Hepatocyte (in vitro differentiated cells): Measurements from ENCODE around the gene DENND1A. TPM values are rescaled to one million over a fixed set of nuclear protein-coding genes. Genes with fewer than 3 reads are reported as not detected.

ENCODE experiments used
- DNase-seq: peaks from one replicate; pipeline ENCODE4 v3.0.0-alpha.2; 2016; ENCODE audit warnings: low spot score
- H2AFZ ChIP-seq: fragments of 200-600 bp; sonication (generic); 2 replicates; pipeline ENCODE4 v1.6.0; 2016; ENCODE audit warnings: antibody characterized with exemption, mild to moderate bottlenecking
- H3K27ac ChIP-seq: fragments of 200-600 bp; sonication (generic); 2 replicates; pipeline ENCODE4 v1.5.1; 2016; ENCODE audit warnings: mild to moderate bottlenecking
- H3K27me3 ChIP-seq: fragments of 200-600 bp; sonication (generic); 2 replicates; pipeline ENCODE4 v1.6.1; 2016
- H3K36me3 ChIP-seq: fragments of 200-600 bp; sonication (generic); replicated peaks from 2 replicates; pipeline ENCODE4 v1.5.1; 2016; ENCODE audit warnings: low read depth; ENCODE audit not compliant: insufficient read depth
- H3K4me1 ChIP-seq: fragments of 200-600 bp; sonication (generic); 2 replicates; pipeline ENCODE4 v1.5.1; 2016; ENCODE audit warnings: mild to moderate bottlenecking, moderate library complexity; ENCODE audit not compliant: insufficient read depth
- H3K4me2 ChIP-seq: fragments of 200-600 bp; sonication (generic); 2 replicates; pipeline ENCODE4 v1.6.0; 2016
- H3K4me3 ChIP-seq: fragments of 200-600 bp; sonication (generic); 2 replicates; pipeline ENCODE4 v1.5.1; 2016; ENCODE audit warnings: mild to moderate bottlenecking
- H3K79me2 ChIP-seq: fragments of 200-600 bp; sonication (generic); 2 replicates; pipeline ENCODE4 v1.6.0; 2017; ENCODE audit warnings: mild to moderate bottlenecking
- H3K9me2 ChIP-seq: fragments of 200-600 bp; sonication (generic); replicated peaks from 2 replicates; pipeline ENCODE4 v1.6.0; 2017; ENCODE audit warnings: mild to moderate bottlenecking; ENCODE audit not compliant: insufficient read depth
- H3K9me3 ChIP-seq: fragments of 200-600 bp; sonication (generic); 2 replicates; pipeline ENCODE4 v1.5.1; 2016; ENCODE audit warnings: low read depth, mild to moderate bottlenecking
- H4K20me1 ChIP-seq: fragments of 200-600 bp; sonication (generic); 2 replicates; pipeline ENCODE4 v1.6.0; 2016; ENCODE audit warnings: mild to moderate bottlenecking; ENCODE audit not compliant: insufficient read depth, poor library complexity, severe bottlenecking
- CTCF ChIP-seq: fragments of 200-600 bp; sonication (generic); IDR thresholded peaks from 2 replicates; pipeline ENCODE4 v1.5.1; 2016; ENCODE audit warnings: antibody characterized with exemption, mild to moderate bottlenecking; ENCODE audit not compliant: poor library complexity
- EZH2 ChIP-seq: fragments of 200-600 bp; sonication (generic); IDR thresholded peaks from 2 replicates; pipeline ENCODE4 v1.6.1; 2016; ENCODE audit warnings: antibody characterized with exemption, mild to moderate bottlenecking, borderline replicate concordance
- EZH2phosphoT487 ChIP-seq: fragments of 200-600 bp; sonication (generic); IDR thresholded peaks from one replicate; pipeline ENCODE4 v1.6.1; 2018; ENCODE audit warnings: antibody characterized with exemption, mild to moderate bottlenecking, low read depth, moderate library complexity; ENCODE audit not compliant: unreplicated experiment, severe bottlenecking
- WGBS: methylation state at CpG from one replicate; pipeline ENCODE4 v1.1.6; 2016; ENCODE audit warnings: low lambda C conversion rate; ENCODE audit errors: missing lambda C conversion rate; 5-methylcytosine and 5-hydroxymethylcytosine counted together
- polyA plus RNA-seq: library from polyadenylated mRNA; unstranded; fragments of >200 nt; fragmentation: Nextera tagmentation; extraction: Ambion mirVana; gene quantifications from 2 replicates; pipeline ENCODE4 v1.2.1, GENCODE V29; 2016
- total RNA-seq: library from RNA; depleted of rRNA; stranded (reverse); fragments of >200 nt; gene quantifications from 2 replicates; pipeline ENCODE4 v1.2.3, GENCODE V29; 2014

The DENND1A gene
- total and polyA plus RNA-seq, 2 experiments from 2014 or later, result 24.0 to 28.9 TPM

GRCh38 chr9:123863164-123863855 lies 66.6 kb downstream of the DENND1A start:
- H3K27me3 ChIP-seq, result no peaks in the 10 kb centered on the region
- no peaks in the 10 kb centered on the region for H3K36me3 ChIP-seq
- no peaks in the 10 kb centered on the region for H3K9me3 ChIP-seq
- no peak for DNase-seq
- no peaks in the 10 kb centered on the region for H3K79me2 ChIP-seq
- peaks cover 4% of the 10 kb centered on the region for H3K4me1 ChIP-seq
- WGBS, result 36% methylated on average over 5 of the region's 5 CpGs
- no peak overlapping the region for H3K27ac ChIP-seq
- H3K4me3 ChIP-seq, result no peak overlapping the region
- no peaks in the 10 kb centered on the region for H4K20me1 ChIP-seq
- TF ChIP-seq EZH2phosphoT487 (no peak), EZH2 (no peak), CTCF (no peak)
- H2AFZ ChIP-seq, result no peak overlapping the region
- H3K9me2 ChIP-seq, result no peaks in the 10 kb centered on the region
- no peak overlapping the region for H3K4me2 ChIP-seq

- Histone ChIP-seq H3K4me1 (peaks cover 4% of the 10 kb centered on the region), H3K4me2 (no peak overlapping the region), H3K9me2 (no peaks in the 10 kb centered on the region), H3K4me3 (no peak overlapping the region), H3K9me3 (no peaks in the 10 kb centered on the region), H3K79me2 (peaks cover 5% of the 10 kb centered on the region), H3K27me3 (no peaks in the 10 kb centered on the region), H2AFZ (no peak overlapping the region), H3K27ac (no peak overlapping the region), H3K36me3 (no peaks in the 10 kb centered on the region), H4K20me1 (no peaks in the 10 kb centered on the region)
- no peak for TF ChIP-seq CTCF
- TF ChIP-seq EZH2phosphoT487, result no peak
- no peak for TF ChIP-seq EZH2
- 93% methylated on average over 2 of the region's 2 CpGs for WGBS
- no peak for DNase-seq
These were observed 68.2 kb downstream of the DENND1A start for GRCh38 chr9:123861756-123862120.

GRCh38 chr9:123861086-123861755 lies 68.7 kb downstream of the DENND1A start:
- Histone ChIP-seq H3K4me2 (no peak overlapping the region), H3K27me3 (no peaks in the 10 kb centered on the region), H3K27ac (no peak overlapping the region), H3K4me3 (no peak overlapping the region), H3K4me1 (peaks cover 4% of the 10 kb centered on the region), H4K20me1 (no peaks in the 10 kb centered on the region), H3K9me3 (no peaks in the 10 kb centered on the region), H2AFZ (no peak overlapping the region), H3K9me2 (no peaks in the 10 kb centered on the region), H3K36me3 (no peaks in the 10 kb centered on the region), H3K79me2 (peaks cover 6% of the 10 kb centered on the region)
- 47% methylated on average over 2 of the region's 2 CpGs for WGBS
- TF ChIP-seq EZH2phosphoT487 (no peak), CTCF (no peak), EZH2 (no peak)
- no peak for DNase-seq
